ENCODE results near the gene RNF20.
"Not testable (repeated sequence)": the region's sequence is repeated elsewhere in the genome, so short reads cannot be mapped to it uniquely, and the experiment has no call there.

The RNF20 gene

GRCh38 chr9:101567725-101568350, 34.2 kb downstream of the RNF20 start:
- no peaks in the 10 kb centered on the region for H3K9me3 Mint-ChIP-seq
- ATAC-seq (no peak), DNase-seq (ENCODE audit: low spot score in 2 of 2) (no peak)
- no peaks in the 10 kb centered on the region for H3K4me1 Mint-ChIP-seq
- H3K36me3 Mint-ChIP-seq = peaks cover 49% of the 10 kb centered on the region
- peak overlapping the region; percentile 39 for H3K27ac Mint-ChIP-seq
- no peak overlapping the region for H3K4me3 Mint-ChIP-seq

- H3K27ac Mint-ChIP-seq = no peak overlapping the region
- H3K36me3 Mint-ChIP-seq = peaks cover 28% of the 10 kb centered on the region
- no peak for DNase-seq (ENCODE audit: low spot score in 2 of 2)
- no peak for ATAC-seq
- H3K4me3 Mint-ChIP-seq = no peak overlapping the region
- H3K4me1 Mint-ChIP-seq = no peaks in the 10 kb centered on the region
- H3K9me3 Mint-ChIP-seq = no peaks in the 10 kb centered on the region
Observed at GRCh38 chr9:101569741-101570501, 36.3 kb downstream of the RNF20 start.

GRCh38 chr9:101571114-101571513, 37.5 kb downstream of the RNF20 start:
- no peak for ATAC-seq
- H3K36me3 Mint-ChIP-seq = peaks cover 17% of the 10 kb centered on the region
- no peak for DNase-seq (ENCODE audit: low spot score in 2 of 2)
- H3K4me3 Mint-ChIP-seq = no peak overlapping the region
- H3K27ac Mint-ChIP-seq = peak overlapping the region; percentile 45
- no peaks in the 10 kb centered on the region for H3K4me1 Mint-ChIP-seq
- H3K9me3 Mint-ChIP-seq = no peaks in the 10 kb centered on the region

GRCh38 chr9:101572316-101572715, 38.7 kb downstream of the RNF20 start:
- H3K4me3 Mint-ChIP-seq = no peak overlapping the region
- peaks cover 11% of the 10 kb centered on the region for H3K36me3 Mint-ChIP-seq
- no peak for DNase-seq (ENCODE audit: low spot score in 2 of 2)
- no peaks in the 10 kb centered on the region for H3K9me3 Mint-ChIP-seq
- H3K27ac Mint-ChIP-seq = no peak overlapping the region
- H3K4me1 Mint-ChIP-seq = no peaks in the 10 kb centered on the region
- ATAC-seq = no peak

GRCh38 chr9:101574731-101575333, 41.2 kb downstream of the RNF20 start:
- H3K27ac Mint-ChIP-seq = no peak overlapping the region
- H3K36me3 Mint-ChIP-seq = no peaks in the 10 kb centered on the region
- H3K4me1 Mint-ChIP-seq = no peaks in the 10 kb centered on the region
- no peak overlapping the region for H3K4me3 Mint-ChIP-seq
- H3K9me3 Mint-ChIP-seq = no peaks in the 10 kb centered on the region
- DNase-seq (ENCODE audit: low spot score in 2 of 2) = no peak
- no peak for ATAC-seq

GRCh38 chr9:101578378-101578777, 44.7 kb downstream of the RNF20 start:
- no peak for ATAC-seq
- no peaks in the 10 kb centered on the region for H3K36me3 Mint-ChIP-seq

GRCh38 chr9:101579711-101580545, 46.3 kb downstream of the RNF20 start:
- Mint-ChIP-seq H3K4me3 (no peak overlapping the region), H3K4me1 (no peaks in the 10 kb centered on the region), H3K27ac (no peak overlapping the region), H3K36me3 (no peaks in the 10 kb centered on the region), H3K9me3 (no peaks in the 10 kb centered on the region)
- no peak for ATAC-seq
- DNase-seq (ENCODE audit: low spot score in 2 of 2) = no peak

More at GRCh38 chr9:101578378-101578777, 44.7 kb downstream of the RNF20 start:
- no peaks in the 10 kb centered on the region for H3K4me1 Mint-ChIP-seq
- H3K4me3 Mint-ChIP-seq = no peak overlapping the region
- H3K9me3 Mint-ChIP-seq = no peaks in the 10 kb centered on the region
- DNase-seq (ENCODE audit: low spot score in 2 of 2) = no peak
- no peak overlapping the region for H3K27ac Mint-ChIP-seq

- no peaks in the 10 kb centered on the region for H3K9me3 Mint-ChIP-seq
- no peak overlapping the region for H3K4me3 Mint-ChIP-seq
- H3K36me3 Mint-ChIP-seq = no peaks in the 10 kb centered on the region
- H3K27ac Mint-ChIP-seq = no peak overlapping the region
- no peaks in the 10 kb centered on the region for H3K4me1 Mint-ChIP-seq
- ATAC-seq (no peak), DNase-seq (ENCODE audit: low spot score in 2 of 2) (no peak)
Observed at GRCh38 chr9:101582553-101582952, 48.9 kb downstream of the RNF20 start.

GRCh38 chr9:101585740-101586139, 52.1 kb downstream of the RNF20 start:
- Mint-ChIP-seq H3K4me3 (no peak overlapping the region), H3K4me1 (no peaks in the 10 kb centered on the region), H3K36me3 (no peaks in the 10 kb centered on the region), H3K9me3 (no peaks in the 10 kb centered on the region), H3K27ac (no peak overlapping the region)
- DNase-seq (ENCODE audit: low spot score in 2 of 2) (no peak), ATAC-seq (no peak)

GRCh38 chr9:101586651-101587050, 53.0 kb downstream of the RNF20 start:
- Mint-ChIP-seq H3K36me3 (no peaks in the 10 kb centered on the region), H3K9me3 (no peaks in the 10 kb centered on the region), H3K4me3 (no peak overlapping the region), H3K27ac (no peak overlapping the region), H3K4me1 (no peaks in the 10 kb centered on the region)
- ATAC-seq = peak; percentile 87
- no peak for DNase-seq (ENCODE audit: low spot score in 2 of 2)

GRCh38 chr9:101587332-101588043, 53.8 kb downstream of the RNF20 start:
- no peak overlapping the region for H3K4me3 Mint-ChIP-seq
- no peak for DNase-seq (ENCODE audit: low spot score in 2 of 2)
- no peaks in the 10 kb centered on the region for H3K4me1 Mint-ChIP-seq
- H3K36me3 Mint-ChIP-seq = no peaks in the 10 kb centered on the region
- ATAC-seq = no peak
- H3K9me3 Mint-ChIP-seq = no peaks in the 10 kb centered on the region
- no peak overlapping the region for H3K27ac Mint-ChIP-seq

GRCh38 chr9:101590074-101590473, 56.4 kb downstream of the RNF20 start:
- not testable (repeated sequence) for H3K4me3 Mint-ChIP-seq; H3K9me3 Mint-ChIP-seq; ATAC-seq; H3K27ac Mint-ChIP-seq; H3K36me3 Mint-ChIP-seq; H3K4me1 Mint-ChIP-seq; DNase-seq (ENCODE audit: low spot score in 2 of 2)

- no peak overlapping the region for H3K27ac Mint-ChIP-seq
- ATAC-seq (no peak), DNase-seq (ENCODE audit: low spot score in 2 of 2) (no peak)
- no peaks in the 10 kb centered on the region for H3K9me3 Mint-ChIP-seq
- H3K4me3 Mint-ChIP-seq = no peak overlapping the region
- no peaks in the 10 kb centered on the region for H3K4me1 Mint-ChIP-seq
- H3K36me3 Mint-ChIP-seq = no peaks in the 10 kb centered on the region
Observed at GRCh38 chr9:101590901-101591300, 57.2 kb downstream of the RNF20 start.

GRCh38 chr9:101591787-101592446, 58.3 kb downstream of the RNF20 start:
- Mint-ChIP-seq H3K4me1 (no peaks in the 10 kb centered on the region), H3K9me3 (no peaks in the 10 kb centered on the region), H3K36me3 (no peaks in the 10 kb centered on the region), H3K27ac (no peak overlapping the region), H3K4me3 (no peak overlapping the region)
- ATAC-seq (no peak), DNase-seq (ENCODE audit: low spot score in 2 of 2) (no peak)

All from stimulated activated effector memory CD8-positive, alpha-beta T cell treated with anti-CD3 and anti-CD28 coated beads, Interleukin-12 subunit alpha, Interleukin-12 subunit beta, amount 100 ng/mL, for 72 hours (primary cell).